Osteoblast (primary cell): Measurements from ENCODE around the gene TMEM229B. TPM values are rescaled to one million over a fixed set of nuclear protein-coding genes. Genes with fewer than 3 reads are reported as not detected.

Experiments used
- DNase-seq: peaks from one replicate; pipeline ENCODE4 v3.0.0; 2011; ENCODE audit warnings: low spot score, mixed read lengths; ENCODE audit not compliant: insufficient read length; ENCODE audit errors: missing footprints
- H2AFZ ChIP-seq: 2 replicates; pipeline ENCODE4 v1.6.0; 2011; ENCODE audit warnings: mild to moderate bottlenecking, low read length
- H3K27ac ChIP-seq: 2 replicates; pipeline ENCODE4 v1.5.1; 2011; ENCODE audit warnings: mild to moderate bottlenecking, low read depth, low read length, moderate library complexity
- H3K27me3 ChIP-seq: 2 replicates; pipeline ENCODE4 v1.6.0; 2012; ENCODE audit warnings: mild to moderate bottlenecking, control low read depth, inconsistent platforms, low read length, moderate library complexity; ENCODE audit not compliant: insufficient read depth
- H3K36me3 ChIP-seq: 2 replicates; pipeline ENCODE4 v1.5.1; 2011; ENCODE audit warnings: mild to moderate bottlenecking, low read length, control low read depth, moderate library complexity; ENCODE audit not compliant: insufficient read depth
- H3K4me1 ChIP-seq: 2 replicates; pipeline ENCODE4 v1.5.1; 2011; ENCODE audit warnings: mild to moderate bottlenecking, low read length, control low read depth, moderate library complexity; ENCODE audit not compliant: insufficient read depth
- H3K4me2 ChIP-seq: 2 replicates; pipeline ENCODE4 v1.6.0; 2011; ENCODE audit warnings: mild to moderate bottlenecking, low read length; ENCODE audit not compliant: insufficient read depth
- H3K4me3 ChIP-seq: fragments of 200-600 bp; sonication (generic); 3 replicates; pipeline ENCODE4 v1.5.1; 2012; ENCODE audit warnings: mild to moderate bottlenecking, low read length, inconsistent platforms; ENCODE audit not compliant: insufficient read depth
- H3K79me2 ChIP-seq: 2 replicates; pipeline ENCODE4 v1.6.0; 2012; ENCODE audit warnings: mild to moderate bottlenecking, low read length, control low read depth, inconsistent platforms; ENCODE audit not compliant: insufficient read depth
- H3K9me3 ChIP-seq: 2 replicates; pipeline ENCODE4 v1.5.1; 2011; ENCODE audit warnings: low read depth, low read length, control low read depth
- H4K20me1 ChIP-seq: 2 replicates; pipeline ENCODE4 v1.6.0; 2012; ENCODE audit warnings: mild to moderate bottlenecking, low read length, control low read depth; ENCODE audit not compliant: insufficient read depth
- CTCF ChIP-seq: IDR thresholded peaks from 2 replicates; pipeline ENCODE4 v1.5.1; 2011; ENCODE audit warnings: mild to moderate bottlenecking, low read depth, low read length, moderate library complexity; ENCODE audit errors: extremely low read depth
- total RNA-seq: library from RNA; depleted of rRNA; stranded (reverse); fragments of >200 nt; gene quantifications from 2 replicates; pipeline ENCODE4 v1.2.3, GENCODE V29; 2012

The TMEM229B gene
- total RNA-seq, 1 donor = 5.8 TPM

- Histone ChIP-seq H3K27me3 (no peaks in the 10 kb centered on the region), H3K4me1 (peaks cover 5% of the 10 kb centered on the region)
Observed at GRCh38 chr14:67493092-67493717, 4.7 kb upstream of the TMEM229B start.

GRCh38 chr14:67492538-67492937 lies 4.0 kb upstream of the TMEM229B start:
- no peaks in the 10 kb centered on the region for H4K20me1 ChIP-seq
- DNase-seq = no peak
- no peak overlapping the region for H3K27ac ChIP-seq
- H3K4me3 ChIP-seq = no peak overlapping the region
- H3K36me3 ChIP-seq = no peaks in the 10 kb centered on the region
- H3K27me3 ChIP-seq = no peaks in the 10 kb centered on the region
- TF ChIP-seq CTCF = no peak
- H3K4me2 ChIP-seq = no peak overlapping the region
- H3K79me2 ChIP-seq = no peaks in the 10 kb centered on the region
- H2AFZ ChIP-seq = no peak overlapping the region
- H3K4me1 ChIP-seq = peaks cover 9% of the 10 kb centered on the region
- peaks cover 7% of the 10 kb centered on the region for H3K9me3 ChIP-seq

More at GRCh38 chr14:67493092-67493717, 4.7 kb upstream of the TMEM229B start:
- no peak overlapping the region for H3K4me2 ChIP-seq
- H4K20me1 ChIP-seq = no peaks in the 10 kb centered on the region
- no peak for DNase-seq
- H3K4me3 ChIP-seq = no peak overlapping the region
- no peak for TF ChIP-seq CTCF
- peaks cover 7% of the 10 kb centered on the region for H3K9me3 ChIP-seq
- H3K79me2 ChIP-seq = no peaks in the 10 kb centered on the region
- no peaks in the 10 kb centered on the region for H3K36me3 ChIP-seq
- H3K27ac ChIP-seq = no peak overlapping the region
- H2AFZ ChIP-seq = no peak overlapping the region

- no peak overlapping the region for H2AFZ ChIP-seq
- DNase-seq = peak; percentile 29
- no peaks in the 10 kb centered on the region for H3K27me3 ChIP-seq
- H3K4me2 ChIP-seq = no peak overlapping the region
- no peaks in the 10 kb centered on the region for H3K36me3 ChIP-seq
- H3K4me3 ChIP-seq = no peak overlapping the region
- H3K27ac ChIP-seq = no peak overlapping the region
- no peaks in the 10 kb centered on the region for H4K20me1 ChIP-seq
- no peak for TF ChIP-seq CTCF
- peaks cover 9% of the 10 kb centered on the region for H3K4me1 ChIP-seq
- H3K9me3 ChIP-seq = peaks cover 7% of the 10 kb centered on the region
- no peaks in the 10 kb centered on the region for H3K79me2 ChIP-seq
Observed at GRCh38 chr14:67491741-67492507, 3.4 kb upstream of the TMEM229B start.

- Histone ChIP-seq H4K20me1 (no peaks in the 10 kb centered on the region), H3K27ac (no peak overlapping the region)
- TF ChIP-seq CTCF = no peak
Observed at GRCh38 chr14:67491285-67491684, 2.8 kb upstream of the TMEM229B start.

More at GRCh38 chr14:67491285-67491684, 2.8 kb upstream of the TMEM229B start:
- H2AFZ ChIP-seq = no peak overlapping the region
- H3K4me3 ChIP-seq = no peak overlapping the region
- no peaks in the 10 kb centered on the region for H3K27me3 ChIP-seq
- H3K36me3 ChIP-seq = no peaks in the 10 kb centered on the region
- H3K79me2 ChIP-seq = no peaks in the 10 kb centered on the region
- peaks cover 9% of the 10 kb centered on the region for H3K4me1 ChIP-seq
- peaks cover 7% of the 10 kb centered on the region for H3K9me3 ChIP-seq
- no peak overlapping the region for H3K4me2 ChIP-seq
- no peak for DNase-seq
